Measurements from ENCODE around the gene EIF6.

EIF6 gene

GRCh38 chr20:35269055-35269781 is 15.4 kb downstream of the EIF6 start:
- no peak overlapping the region for H3K4me3 ChIP-seq (ENCODE audit: low read depth, low read length)
- no peaks in the 10 kb centered on the region for H3K9me3 ChIP-seq (ENCODE audit: control insufficient read depth, insufficient read depth, low read depth, low read length)
- ChIA-PET CTCF (interaction anchor here (0.6 to 11.4 kb wide), 29 partner anchors 8 to 436 kb away, joined by 3 to 150 read pairs (median 4); partner anchors contain the start of genes EDEM2, GDF5 and MMP24OS), POLR2A (interaction anchor here (0.5 to 1.9 kb wide), 3 partner anchors 122 to 280 kb away, joined by 3 to 8 read pairs (median 4); partner anchors contain the start of gene EDEM2)
- TF ChIP-seq ZSCAN30 (tag by site-specific recombination; IDR thresholded peaks at IDR 0.05) (0 out of 2 replicates have a peak, but pooled peaks have one; percentile 23), IKZF3 (tag by site-specific recombination; IDR thresholded peaks at IDR 0.05) (peak; percentile 56; the same call in 1 of the 2 replicates), KLF17 (tag by site-specific recombination; IDR thresholded peaks at IDR 0.05) (0 out of 2 replicates have a peak, but pooled peaks have one; percentile 51), ZNF654 (tag by site-specific recombination; IDR thresholded peaks at IDR 0.05; ENCODE audit: low read depth) (peak; percentile 86), ZNF561 (tag by site-specific recombination; IDR thresholded peaks at IDR 0.05; ENCODE audit: borderline replicate concordance) (0 out of 2 replicates have a peak, but pooled peaks have one; percentile 23), ZNF366 (tag by site-specific recombination; conservative IDR thresholded peaks at IDR 0.05) (0 out of 2 replicates have a peak, but pooled peaks have one; percentile 25), ZBTB26 (tag by site-specific recombination; optimal IDR thresholded peaks at IDR 0.05) (peak; percentile 22), ZBTB17 (tag by site-specific recombination; IDR thresholded peaks at IDR 0.05) (peak; percentile 59; the same call in 1 of the 2 replicates), MZF1 (tag by site-specific recombination; IDR thresholded peaks at IDR 0.05; ENCODE audit: borderline replicate concordance) (no peak), KLF8 (tag by site-specific recombination; IDR thresholded peaks at IDR 0.05) (0 out of 2 replicates have a peak, but pooled peaks have one; percentile 25), GLIS1 (tag by site-specific recombination; IDR thresholded peaks at IDR 0.05) (peak; percentile 38; the same call in 1 of the 2 replicates), ZNF658 (tag by site-specific recombination; IDR thresholded peaks at IDR 0.05) (no peak), YY2 (tag by site-specific recombination; IDR thresholded peaks at IDR 0.05) (peak; percentile 61; the same call in 1 of the 2 replicates), ZNF571 (tag by site-specific recombination; IDR thresholded peaks at IDR 0.05) (no peak), ZNF521 (tag by site-specific recombination; IDR thresholded peaks at IDR 0.05) (no peak), ZNF600 (tag by site-specific recombination; IDR thresholded peaks at IDR 0.05) (peak; percentile 78; the same call in 1 of the 2 replicates), CTCF (tag by site-specific recombination; IDR thresholded peaks at IDR 0.05) (peak; percentile 87)
- TF ChIP-seq, protein P1, sequence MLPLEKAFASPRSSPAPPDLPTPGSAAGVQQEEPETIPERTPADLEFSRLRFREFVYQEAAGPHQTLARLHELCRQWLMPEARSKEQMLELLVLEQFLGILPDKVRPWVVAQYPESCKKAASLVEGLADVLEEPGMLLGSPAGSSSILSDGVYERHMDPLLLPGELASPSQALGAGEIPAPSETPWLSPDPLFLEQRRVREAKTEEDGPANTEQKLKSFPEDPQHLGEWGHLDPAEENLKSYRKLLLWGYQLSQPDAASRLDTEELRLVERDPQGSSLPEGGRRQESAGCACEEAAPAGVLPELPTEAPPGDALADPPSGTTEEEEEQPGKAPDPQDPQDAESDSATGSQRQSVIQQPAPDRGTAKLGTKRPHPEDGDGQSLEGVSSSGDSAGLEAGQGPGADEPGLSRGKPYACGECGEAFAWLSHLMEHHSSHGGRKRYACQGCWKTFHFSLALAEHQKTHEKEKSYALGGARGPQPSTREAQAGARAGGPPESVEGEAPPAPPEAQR (tag by site-specific recombination; IDR thresholded peaks at IDR 0.05), result no peak
- no peaks in the 10 kb centered on the region for H3K4me1 ChIP-seq (ENCODE audit: control insufficient read depth, insufficient read depth, low read length)
- no peaks in the 10 kb centered on the region for H3K36me3 ChIP-seq (ENCODE audit: control insufficient read depth in 2 of 2, insufficient read depth in 1 of 2, low read length in 2 of 2)
- H3K27ac ChIP-seq (ENCODE audit: extremely low read depth, low read depth, low read length), result no peak overlapping the region

DNA sequence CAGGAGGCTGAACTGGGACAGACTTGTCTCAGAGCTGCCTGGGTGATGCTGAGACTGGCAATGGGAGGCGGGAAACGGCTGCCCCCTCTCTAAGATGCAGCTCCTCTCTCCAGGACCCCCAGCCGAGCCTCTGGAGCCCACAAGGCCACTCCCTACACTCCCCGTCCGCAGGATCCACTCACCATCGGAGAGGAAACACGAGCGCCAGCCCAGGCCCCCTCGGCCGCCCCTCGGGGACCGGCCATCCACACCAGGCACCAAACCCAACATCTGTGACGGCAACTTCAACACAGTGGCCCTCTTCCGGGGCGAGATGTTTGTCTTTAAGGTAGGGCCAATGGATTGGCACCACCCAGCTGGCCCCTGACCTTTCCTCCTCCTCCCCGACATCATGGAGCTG is 17.5 kb downstream of the EIF6 start:
- ChIA-PET POLR2A (interaction anchor here (1.5 kb wide), 1 partner anchor 11 kb away, joined by 6 read pairs; the partner anchor contains the start of gene MMP24OS), CTCF (interaction anchor here (0.5 to 11.4 kb wide), 7 partner anchors 57 to 880 kb away, joined by 3 to 150 read pairs (median 4); partner anchors contain the start of gene EDEM2)
- H3K27ac ChIP-seq (ENCODE audit: extremely low read depth, low read depth, low read length), result no peak overlapping the region
- no peak overlapping the region for H3K4me3 ChIP-seq (ENCODE audit: low read depth, low read length)
- no peaks in the 10 kb centered on the region for H3K36me3 ChIP-seq (ENCODE audit: control insufficient read depth in 2 of 2, insufficient read depth in 1 of 2, low read length in 2 of 2)
- H3K4me1 ChIP-seq (ENCODE audit: control insufficient read depth, insufficient read depth, low read length), result no peaks in the 10 kb centered on the region
- H3K9me3 ChIP-seq (ENCODE audit: control insufficient read depth, insufficient read depth, low read depth, low read length), result no peaks in the 10 kb centered on the region
- no peak for TF ChIP-seq CTCF (tag by site-specific recombination; IDR thresholded peaks at IDR 0.05)
- no peak for TF ChIP-seq KLF8 (tag by site-specific recombination; IDR thresholded peaks at IDR 0.05)
- TF ChIP-seq ZNF747 (tag by site-specific recombination; IDR thresholded peaks at IDR 0.05), result no peak
- TF ChIP-seq ZBTB48 (tag by site-specific recombination; IDR thresholded peaks at IDR 0.05), result no peak
- TF ChIP-seq, protein P2, sequence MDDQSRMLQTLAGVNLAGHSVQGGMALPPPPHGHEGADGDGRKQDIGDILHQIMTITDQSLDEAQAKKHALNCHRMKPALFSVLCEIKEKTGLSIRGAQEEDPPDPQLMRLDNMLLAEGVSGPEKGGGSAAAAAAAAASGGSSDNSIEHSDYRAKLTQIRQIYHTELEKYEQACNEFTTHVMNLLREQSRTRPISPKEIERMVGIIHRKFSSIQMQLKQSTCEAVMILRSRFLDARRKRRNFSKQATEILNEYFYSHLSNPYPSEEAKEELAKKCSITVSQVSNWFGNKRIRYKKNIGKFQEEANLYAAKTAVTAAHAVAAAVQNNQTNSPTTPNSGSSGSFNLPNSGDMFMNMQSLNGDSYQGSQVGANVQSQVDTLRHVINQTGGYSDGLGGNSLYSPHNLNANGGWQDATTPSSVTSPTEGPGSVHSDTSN (CRISPR knock-in tag; IDR thresholded peaks at IDR 0.05), result no peak
- no peak for TF ChIP-seq YY2 (tag by site-specific recombination; IDR thresholded peaks at IDR 0.05)
- TF ChIP-seq ZNF175 (tag by site-specific recombination; IDR thresholded peaks at IDR 0.05), result no peak
- no peak for TF ChIP-seq ZNF76 (tag by site-specific recombination; IDR thresholded peaks at IDR 0.05; ENCODE audit: borderline replicate concordance, low read depth)
- no peak for TF ChIP-seq ZNF324 (tag by site-specific recombination; IDR thresholded peaks at IDR 0.05)
- TF ChIP-seq ZNF843 (tag by site-specific recombination; IDR thresholded peaks at IDR 0.05), result no peak

Data from HEK293 (cell line).